ENCODE results near the gene HSPA6. TPM values are rescaled to one million over a fixed set of nuclear protein-coding genes. Genes with fewer than 3 reads are reported as not detected.
A peak's percentile ranks its signal among the peaks of the same experiment; 100 is the strongest.

Gene HSPA6
- total and polyA plus RNA-seq, 10 of the 15 experiments (the other 5 are each of a cell fraction or from before 2014, with no cell fraction given): 0.05 to 8.8 (median 0.66) TPM

- Histone ChIP-seq H3K27me3 (replicated peaks in 1 of 2; ENCODE audit: control insufficient read depth in 2 of 2, insufficient read depth in 2 of 2, low read length in 1 of 2) (no peaks in the 10 kb centered on the region), H3K4me3 (no peak overlapping the region), H2AFZ (ENCODE audit: control insufficient read depth, low read depth, low read length) (no peak overlapping the region), H3K36me3 (ENCODE audit: control insufficient read depth in 2 of 2, insufficient read depth in 2 of 2, low read length in 1 of 2) (no peaks in the 10 kb centered on the region), H4K20me1 (ENCODE audit: control insufficient read depth, insufficient read depth) (no peaks in the 10 kb centered on the region), H3K4me1 (ENCODE audit: control insufficient read depth, insufficient read depth, low read length) (no peaks in the 10 kb centered on the region), H3K9me3 (replicated peaks; ENCODE audit: control insufficient read depth, insufficient read depth, low read length) (no peaks in the 10 kb centered on the region), H3K4me2 (ENCODE audit: control insufficient read depth, insufficient read depth) (no peak overlapping the region), H3K79me2 (ENCODE audit: control insufficient read depth, insufficient read depth, low read length) (no peaks in the 10 kb centered on the region), H3K9ac (ENCODE audit: control insufficient read depth, insufficient read depth, low read length) (no peak overlapping the region), H3K27ac (ENCODE audit: control insufficient read depth, insufficient read depth) (no peak overlapping the region)
- BruUV-seq (replicated peaks): no TSS peak
- ChIA-PET SMC1A (ENCODE audit: uncharacterized antibody, unreplicated experiment) (interaction anchor here (1.0 to 5.0 kb wide), 2 partner anchors 16 to 248 kb away, joined by 3 to 97 read pairs; no protein-coding TSS in a partner anchor), POLR2A (no interaction called here), RAD21 (ENCODE audit: unreplicated experiment) (interaction anchor here (0.9 to 1.4 kb wide), 3 partner anchors 247 to 250 kb away, joined by 3 read pairs; no protein-coding TSS in a partner anchor), CTCF (interaction anchor here (12.5 kb wide), 1 partner anchor 245 kb away, joined by 262 read pairs; no protein-coding TSS in a partner anchor)
- TF ChIP-seq DPF2 (IDR thresholded peaks at IDR 0.05) (no peak), ATF7 (IDR thresholded peaks at IDR 0.05; ENCODE audit: low read depth) (peak; percentile 47; the same call in 1 of the 2 replicates), SPI1 (IDR thresholded peaks at IDR 0.05; ENCODE audit: borderline replicate concordance, insufficient read depth, low read depth, low read length) (peak; percentile 70)
- in situ Hi-C loops (cut with MboI): no loop called here
- intact Hi-C loops (cut with micrococcal nuclease; ENCODE audit: unreplicated experiment): no loop called here
- DNase-seq (ENCODE audit: low read depth, low spot score) (no peak), FAIRE-seq (no peak), ATAC-seq (peak; percentile 66)
- 44% methylated on average over 5 of the region's 5 CpGs for WGBS (ENCODE audit: insufficient coverage, insufficient replicate concordance, low lambda C conversion rate, missing lambda C conversion rate)
These were observed 32.9 kb upstream of the HSPA6 start for GRCh38 chr1:161491472-161491871.

GRCh38 chr1:161492827-161493226 is 31.5 kb upstream of the HSPA6 start:
- Histone ChIP-seq H3K9me3 (replicated peaks; ENCODE audit: control insufficient read depth, insufficient read depth, low read length) (no peaks in the 10 kb centered on the region), H3K27ac (ENCODE audit: control insufficient read depth, insufficient read depth) (no peak overlapping the region), H3K4me1 (ENCODE audit: control insufficient read depth, insufficient read depth, low read length) (no peaks in the 10 kb centered on the region), H3K4me2 (ENCODE audit: control insufficient read depth, insufficient read depth) (no peak overlapping the region), H4K20me1 (ENCODE audit: control insufficient read depth, insufficient read depth) (no peaks in the 10 kb centered on the region), H3K27me3 (replicated peaks in 1 of 2; ENCODE audit: control insufficient read depth in 2 of 2, insufficient read depth in 2 of 2, low read length in 1 of 2) (no peaks in the 10 kb centered on the region), H3K36me3 (ENCODE audit: control insufficient read depth in 2 of 2, insufficient read depth in 2 of 2, low read length in 1 of 2) (no peaks in the 10 kb centered on the region), H3K4me3 (no peak overlapping the region), H3K79me2 (ENCODE audit: control insufficient read depth, insufficient read depth, low read length) (no peaks in the 10 kb centered on the region), H3K9ac (ENCODE audit: control insufficient read depth, insufficient read depth, low read length) (no peak overlapping the region), H2AFZ (ENCODE audit: control insufficient read depth, low read depth, low read length) (no peak overlapping the region)
- BruUV-seq (replicated peaks): no TSS peak
- 41% methylated on average over 2 of the region's 2 CpGs for WGBS (ENCODE audit: insufficient coverage, insufficient replicate concordance, low lambda C conversion rate, missing lambda C conversion rate)
- ChIA-PET SMC1A (ENCODE audit: uncharacterized antibody, unreplicated experiment) (interaction anchor here (0.9 to 2.4 kb wide), 2 partner anchors 9 to 39 kb away, joined by 4 to 5 read pairs; no protein-coding TSS in a partner anchor), POLR2A (no interaction called here), RAD21 (ENCODE audit: unreplicated experiment) (interaction anchor here (0.6 kb wide), 1 partner anchor 38 kb away, joined by 3 read pairs; no protein-coding TSS in a partner anchor), CTCF (interaction anchor here (1.0 to 12.5 kb wide), 2 partner anchors 10 to 244 kb away, joined by 5 to 262 read pairs; no protein-coding TSS in a partner anchor)
- TF ChIP-seq ZNF622 (IDR thresholded peaks at IDR 0.05) (no peak), ATF7 (IDR thresholded peaks at IDR 0.05; ENCODE audit: low read depth) (no peak), RB1 (IDR thresholded peaks at IDR 0.05; ENCODE audit: borderline replicate concordance) (no peak)
- intact Hi-C loops (cut with micrococcal nuclease; ENCODE audit: unreplicated experiment): no loop called here
- ATAC-seq (no peak), FAIRE-seq (no peak), DNase-seq (ENCODE audit: low read depth, low spot score) (no peak)
- in situ Hi-C loops (cut with MboI): no loop called here

Data from GM12878 (cell line).